HG03460 (cell line): ENCODE data around the gene CD22.

ENCODE experiments used
- ATAC-seq: cut with Tn5 transposase; IDR thresholded peaks from one replicate; pipeline ENCODE4 v1.9.1; 2021; ENCODE audit not compliant: unreplicated experiment

CD22 gene

DNA sequence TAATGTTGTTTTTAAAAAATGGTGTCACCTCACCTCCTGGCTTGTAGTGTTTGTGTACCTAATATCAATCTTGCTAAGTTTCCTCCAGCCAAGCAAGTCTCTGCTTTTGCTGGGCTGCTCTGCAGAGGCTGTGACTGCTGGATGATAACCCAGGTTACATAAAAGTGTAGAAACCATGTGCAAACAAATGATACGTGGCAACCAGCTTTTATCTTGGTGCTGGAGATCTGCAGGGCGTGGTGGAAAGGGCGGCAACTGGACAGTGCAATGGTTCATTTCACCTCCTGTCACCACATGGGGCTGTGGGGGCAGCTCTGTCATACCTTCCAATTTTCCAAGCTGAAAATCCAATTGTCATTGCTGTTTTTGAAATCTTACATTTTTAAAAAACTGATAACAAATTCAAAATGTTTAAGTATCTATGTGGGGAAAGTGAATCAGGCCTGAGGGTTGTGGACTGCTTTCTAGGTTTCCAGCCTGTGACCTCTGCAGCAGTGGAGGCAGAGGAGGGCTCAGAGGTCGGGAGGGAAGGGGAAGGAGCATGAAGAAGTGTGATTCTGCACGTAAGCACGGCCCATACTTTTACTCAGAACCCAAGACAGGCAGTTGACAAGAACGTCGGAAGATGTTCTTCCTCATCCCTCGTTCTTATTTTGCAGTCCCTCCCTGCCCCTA is 51.6 kb downstream of the CD22 start:
- ATAC-seq = no peak

DNA sequence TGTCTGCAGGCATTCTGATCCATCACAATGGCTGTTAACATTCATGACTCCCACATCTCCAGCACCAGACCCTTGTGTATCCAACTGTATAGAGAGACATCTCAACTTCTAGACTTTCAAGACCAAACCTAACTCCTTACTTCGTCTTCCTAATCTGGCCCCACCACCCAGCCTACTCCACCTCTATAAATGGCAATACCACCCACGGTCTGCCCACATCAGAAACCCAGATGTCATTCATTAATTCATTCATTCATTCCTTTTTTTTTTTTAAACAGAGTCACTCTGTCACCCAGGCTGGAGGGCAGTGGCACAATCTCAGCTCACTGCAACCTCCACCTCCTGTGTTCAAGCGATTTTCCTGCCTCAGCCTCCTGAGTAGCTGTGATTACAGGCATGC is 52.3 kb downstream of the CD22 start:
- ATAC-seq = no peak

DNA sequence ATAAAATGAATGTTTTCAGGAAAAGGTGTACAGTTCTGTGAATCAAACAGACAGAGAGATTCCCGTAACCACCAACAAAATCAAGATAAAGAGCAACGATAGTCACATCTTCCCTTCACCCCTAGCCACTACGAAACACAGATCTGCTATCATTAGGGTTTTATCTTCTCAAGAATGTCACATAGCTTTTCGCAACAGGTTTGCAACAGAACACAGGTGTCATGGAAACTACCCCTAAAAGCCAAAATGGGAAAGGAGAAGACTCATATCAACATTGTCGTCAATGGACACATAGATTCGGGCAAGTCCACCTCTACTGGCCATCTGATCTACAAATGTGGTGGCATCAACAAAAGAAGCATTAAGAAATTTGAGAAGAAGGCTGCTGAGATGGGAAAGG is 52.9 kb downstream of the CD22 start:
- no peak for ATAC-seq

DNA sequence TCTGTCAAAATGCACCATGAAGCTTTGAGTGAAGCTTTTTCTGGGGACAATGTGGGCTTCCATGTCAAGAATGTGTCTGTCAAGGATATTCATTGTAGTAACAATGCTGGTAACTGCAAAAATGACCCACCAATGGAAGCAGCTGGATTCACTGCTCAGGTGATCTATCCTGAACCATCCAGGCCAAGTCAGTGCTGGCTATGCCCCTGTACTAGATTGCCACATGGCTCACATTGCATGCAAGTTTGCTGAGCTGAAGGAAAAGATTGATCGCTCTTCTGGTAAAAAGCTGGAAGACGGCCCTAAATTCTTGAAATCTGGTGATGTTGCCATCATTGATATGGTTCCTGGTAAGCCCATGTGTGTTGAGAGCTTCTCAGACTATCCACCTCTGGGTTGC is 54.5 kb downstream of the CD22 start:
- ATAC-seq = no peak

DNA sequence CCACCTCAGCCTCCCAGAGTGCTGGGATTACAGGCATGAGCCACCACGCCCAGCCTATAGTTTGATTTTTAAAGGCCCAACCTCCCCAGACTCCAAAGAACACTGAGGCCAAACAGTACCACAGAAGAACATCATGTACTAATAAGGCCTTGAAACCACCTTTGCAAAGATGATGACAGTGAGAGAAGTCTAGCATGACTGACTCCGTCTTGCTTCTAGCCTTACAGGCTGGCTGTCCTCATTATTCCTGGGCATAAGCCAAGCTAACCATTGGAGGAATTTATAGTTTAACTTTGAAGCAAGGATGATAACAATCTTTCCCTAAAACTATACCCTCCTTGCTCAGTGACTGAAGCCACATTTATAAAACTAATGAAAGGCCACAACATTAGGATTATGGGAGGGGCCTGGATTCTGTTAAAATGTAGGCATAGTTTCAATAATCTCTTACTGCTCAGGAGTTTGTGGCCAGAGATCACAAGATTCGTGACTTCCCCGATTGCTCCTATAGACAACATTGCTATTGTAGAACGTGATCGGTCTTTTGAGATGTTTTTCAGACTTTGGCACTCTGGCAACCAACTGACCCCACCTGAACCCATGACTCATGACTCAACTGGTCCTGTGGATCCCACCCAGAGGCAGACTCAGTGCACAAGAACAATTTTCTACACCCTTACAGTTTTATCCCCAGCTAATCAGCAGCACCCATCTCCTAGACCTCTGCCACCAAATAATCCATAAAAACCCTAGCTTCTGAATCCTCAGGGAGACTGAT is 59.5 kb downstream of the CD22 start:
- ATAC-seq = no peak

DNA sequence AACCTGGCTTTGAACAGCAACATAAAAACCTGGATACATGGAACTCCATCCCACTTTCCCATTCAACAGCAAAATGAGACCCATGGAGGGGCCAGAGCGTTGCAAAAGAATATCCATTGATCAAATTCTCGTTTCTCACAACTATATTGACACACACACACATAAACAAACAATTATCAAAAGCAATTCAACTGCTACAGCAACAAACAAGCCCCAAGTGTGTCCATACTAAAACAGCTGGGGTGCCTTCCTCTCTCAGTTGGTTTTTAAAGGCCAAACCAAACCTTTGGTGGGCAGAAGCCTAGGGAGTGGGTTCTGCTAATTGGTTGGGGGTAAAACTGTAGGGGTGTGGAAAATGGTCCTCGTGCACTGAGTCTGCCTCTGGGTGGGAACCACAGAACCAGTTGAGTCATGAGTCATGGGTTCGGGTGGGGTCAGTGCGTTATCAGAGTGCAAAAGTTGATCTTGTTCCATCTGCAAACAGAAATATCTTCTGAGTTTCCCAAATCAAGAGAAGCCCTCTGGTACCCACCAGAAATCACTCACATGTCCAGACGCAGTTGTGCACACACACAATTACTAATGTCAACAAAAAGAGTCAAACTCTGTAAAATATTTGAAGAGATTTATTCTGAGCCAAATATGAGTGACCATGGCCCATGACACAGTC is 60.3 kb downstream of the CD22 start:
- ATAC-seq = no peak

DNA sequence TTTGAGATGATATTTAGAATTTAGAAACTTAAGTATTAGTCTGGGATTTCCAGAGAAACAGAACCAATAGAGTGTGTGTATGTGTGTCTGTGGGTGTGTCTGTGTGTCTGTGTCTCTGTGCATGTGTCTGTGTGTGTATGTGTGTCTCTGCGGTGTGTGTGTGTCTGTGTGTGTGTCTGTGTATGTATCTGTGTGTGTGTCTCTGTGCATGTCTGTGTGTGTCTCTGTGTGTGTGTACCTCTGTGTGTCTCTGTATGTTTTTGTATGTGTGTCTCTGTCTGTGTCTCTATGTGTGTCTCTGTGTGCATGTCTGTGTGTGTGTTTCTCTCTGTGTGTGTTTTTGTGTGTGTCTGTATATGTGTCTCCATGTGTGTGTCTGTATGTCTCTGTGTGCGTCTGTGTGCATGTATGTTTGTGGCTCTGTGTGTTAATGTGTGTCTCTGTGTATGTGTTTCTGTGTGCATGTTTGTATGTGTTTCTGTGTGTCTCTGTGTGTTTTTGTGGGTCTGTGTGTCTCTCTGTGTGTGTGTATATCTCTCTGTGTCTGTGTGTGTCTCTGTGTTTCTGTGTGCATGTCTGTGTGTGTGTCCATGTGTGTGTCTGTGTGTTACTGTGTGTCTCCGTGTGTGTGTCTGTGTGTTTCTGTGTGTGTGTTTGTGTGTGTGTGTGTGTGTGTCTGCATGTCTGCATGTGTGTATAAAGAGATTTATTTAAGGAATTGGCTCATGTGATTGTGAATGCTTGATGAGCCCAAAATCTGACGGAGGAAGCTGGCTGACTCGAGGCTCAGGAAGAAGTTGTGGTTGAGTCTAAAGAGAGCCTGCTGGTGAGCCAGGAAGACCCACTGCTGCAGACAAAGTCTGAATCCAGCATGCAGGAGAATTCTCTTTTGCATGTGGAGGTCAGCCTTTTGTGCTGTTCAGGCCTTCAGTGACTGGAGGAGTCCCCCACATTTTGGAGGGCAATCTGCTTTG is 64.0 kb downstream of the CD22 start:
- ATAC-seq = no peak

DNA sequence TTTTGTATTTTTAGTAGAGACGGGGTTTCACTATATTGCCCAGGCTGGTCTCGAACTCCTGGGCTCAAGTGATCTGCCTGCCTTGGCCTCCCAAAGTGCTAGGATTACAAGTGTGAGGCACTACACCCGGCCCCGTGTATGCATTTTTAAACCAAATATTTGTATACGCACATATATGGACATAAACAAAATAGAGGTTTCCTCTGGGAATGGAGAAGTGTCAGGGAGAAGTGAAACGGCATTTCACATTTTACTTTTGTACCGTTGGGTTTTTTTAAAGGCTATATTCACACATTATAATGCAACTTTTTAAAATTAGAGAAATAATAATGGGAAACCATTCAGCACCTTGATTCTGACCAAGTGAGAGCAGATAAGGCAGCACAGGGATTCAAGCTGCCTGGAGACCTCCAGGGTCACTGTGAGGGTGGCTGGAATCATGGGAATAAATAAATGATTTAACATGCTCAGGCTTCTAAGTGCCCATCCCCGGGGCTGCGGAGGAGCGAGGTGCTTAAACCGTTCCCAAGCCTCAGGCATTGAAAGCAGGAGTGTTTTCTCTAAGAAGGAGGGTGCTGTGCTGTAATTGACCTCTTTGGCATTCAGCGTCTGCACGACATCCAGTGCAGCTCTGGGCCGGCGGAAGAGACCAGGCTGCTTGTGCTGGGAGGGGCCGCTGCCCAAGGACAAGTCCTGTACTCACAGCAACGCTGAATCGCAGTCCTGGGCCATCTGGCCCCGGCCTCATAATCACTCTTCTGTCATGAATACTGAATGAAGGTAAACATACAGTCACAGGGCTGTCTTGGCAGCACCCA is 66.6 kb downstream of the CD22 start:
- ATAC-seq = no peak

DNA sequence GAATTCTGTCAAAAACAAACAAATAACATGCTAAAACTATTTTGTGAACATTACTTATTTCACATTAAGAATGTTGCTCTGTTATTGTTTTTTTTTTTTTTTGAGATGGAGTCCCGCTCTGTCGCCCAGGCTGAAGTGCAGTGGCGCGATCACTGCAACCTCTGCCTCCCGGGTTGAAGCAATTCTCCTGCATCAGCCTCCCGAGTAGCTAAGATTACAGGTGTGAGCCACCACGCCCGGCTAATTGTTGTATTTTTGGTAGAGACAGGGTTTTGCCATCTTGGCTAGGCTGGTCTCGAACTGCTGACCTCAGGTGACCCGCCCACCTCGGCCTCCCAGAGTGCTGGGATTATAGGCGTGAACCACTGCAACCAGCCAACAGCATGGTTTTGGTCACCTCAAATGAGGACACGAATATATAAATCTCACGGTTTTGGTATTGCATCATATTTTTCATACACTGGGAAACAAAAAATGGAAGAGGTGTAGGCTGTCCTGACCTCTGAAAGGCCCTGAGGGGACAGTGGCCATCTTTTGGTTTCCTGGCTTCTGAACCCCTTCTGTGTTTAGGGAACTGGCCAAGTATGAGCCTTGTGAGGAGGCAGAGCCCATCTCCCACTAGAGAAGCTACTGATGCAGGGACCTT is 67.4 kb downstream of the CD22 start:
- no peak for ATAC-seq
